NCI-H146 treated with DMSO at 0.1 percent for 48 hours (cell line): ENCODE measurements around the gene ARID3A.
"Not testable (repeated sequence)": the region's sequence is repeated elsewhere in the genome, so short reads cannot be mapped to it uniquely, and the experiment has no call there.

Source experiments
- DNase-seq: peaks from one replicate; lab custom pipeline; 2025; ENCODE audit not compliant: unreplicated experiment; lab: John Stamatoyannopoulos, UW

The ARID3A gene

GRCh38 chr19:925526-926322, at the start of gene ARID3A:
Gene ARID3A (plus strand): TSS chr19:926035. CDS start chr19:929529, 3,494 bp downstream.
- peak; percentile 48 for DNase-seq

- no peak for DNase-seq
Observed at GRCh38 chr19:876089-876488, 49.7 kb upstream of the ARID3A start.

GRCh38 chr19:876780-877314, 49.0 kb upstream of the ARID3A start:
- no peak for DNase-seq

GRCh38 chr19:877992-878660, 47.7 kb upstream of the ARID3A start:
- not testable (repeated sequence) for DNase-seq

- DNase-seq = not testable (repeated sequence)
Observed at GRCh38 chr19:878751-879561, 46.9 kb upstream of the ARID3A start.

GRCh38 chr19:879711-880438, 46.0 kb upstream of the ARID3A start:
- no peak for DNase-seq

- no peak for DNase-seq
Observed at GRCh38 chr19:881385-882071, 44.3 kb upstream of the ARID3A start.

- no peak for DNase-seq
Observed at GRCh38 chr19:882871-883497, 42.9 kb upstream of the ARID3A start.

- no peak for DNase-seq
Observed at GRCh38 chr19:883661-884211, 42.1 kb upstream of the ARID3A start.

GRCh38 chr19:884420-885211, 41.2 kb upstream of the ARID3A start:
- DNase-seq = no peak

- DNase-seq = no peak
Observed at GRCh38 chr19:885536-886224, 40.2 kb upstream of the ARID3A start.

- DNase-seq = no peak
Observed at GRCh38 chr19:887072-887471, 38.8 kb upstream of the ARID3A start.

GRCh38 chr19:887599-887998, 38.2 kb upstream of the ARID3A start:
- DNase-seq = no peak

- DNase-seq = no peak
Observed at GRCh38 chr19:888581-889385, 37.1 kb upstream of the ARID3A start.

- DNase-seq = no peak
Observed at GRCh38 chr19:889662-890295, 36.1 kb upstream of the ARID3A start.

- no peak for DNase-seq
Observed at GRCh38 chr19:890831-891230, 35.0 kb upstream of the ARID3A start.
